ENCODE measurements around the gene RCVRN.

Gene RCVRN

DNA sequence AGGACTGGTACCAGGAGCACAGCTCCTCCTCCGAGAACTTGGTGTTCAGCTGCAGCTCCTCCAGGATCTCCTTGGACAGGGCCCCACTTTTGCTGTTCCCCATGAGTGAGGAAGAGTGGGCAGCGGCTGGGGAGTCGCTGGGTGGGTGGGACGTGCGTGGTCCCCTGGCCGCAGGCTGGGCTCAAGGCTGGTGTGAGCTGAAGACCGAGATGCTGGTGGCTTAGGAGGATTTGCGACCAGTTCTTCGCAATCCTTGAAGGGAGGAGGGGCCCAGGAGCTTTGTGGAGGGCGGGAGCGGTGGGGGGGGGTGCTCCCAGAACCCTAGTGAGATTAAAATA, at the start of gene RCVRN:
Gene RCVRN (minus strand): TSS at position 194 of the 338 bp plus-strand sequence. CDS start 91 bp downstream, at position 103.
- TF ChIP-seq, protein P1, sequence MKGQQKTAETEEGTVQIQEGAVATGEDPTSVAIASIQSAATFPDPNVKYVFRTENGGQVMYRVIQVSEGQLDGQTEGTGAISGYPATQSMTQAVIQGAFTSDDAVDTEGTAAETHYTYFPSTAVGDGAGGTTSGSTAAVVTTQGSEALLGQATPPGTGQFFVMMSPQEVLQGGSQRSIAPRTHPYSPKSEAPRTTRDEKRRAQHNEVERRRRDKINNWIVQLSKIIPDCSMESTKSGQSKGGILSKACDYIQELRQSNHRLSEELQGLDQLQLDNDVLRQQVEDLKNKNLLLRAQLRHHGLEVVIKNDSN (IDR thresholded peaks at IDR 0.05): no peak
- no peak for TF ChIP-seq EGR1 (IDR thresholded peaks at IDR 0.05)
- no peak for TF ChIP-seq YY1 (IDR thresholded peaks at IDR 0.05; ENCODE audit: low read depth)
- TF ChIP-seq NFIC (IDR thresholded peaks at IDR 0.05): no peak

DNA sequence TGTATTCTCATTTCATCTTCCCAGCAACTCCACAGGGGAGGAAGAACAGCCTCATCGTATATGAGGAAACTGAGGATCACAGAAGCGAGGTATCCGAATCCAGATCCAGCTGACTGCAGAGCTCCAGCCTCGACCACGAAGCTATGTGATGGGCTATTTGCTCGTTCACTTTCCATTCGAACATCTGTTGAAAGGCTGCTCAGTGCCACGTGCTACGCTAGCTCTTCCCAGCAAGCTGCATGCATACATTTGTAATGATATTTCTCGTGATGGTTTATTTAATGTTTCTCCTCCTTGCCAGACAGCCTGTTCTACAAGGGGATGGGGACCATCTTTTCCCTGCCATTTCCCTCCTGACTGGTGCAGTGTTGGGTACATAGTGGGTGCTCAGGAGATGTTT, 48.4 kb upstream of the RCVRN start:
- TF ChIP-seq YY1 (IDR thresholded peaks at IDR 0.05; ENCODE audit: low read depth) (no peak), RAD21 (IDR thresholded peaks at IDR 0.05; ENCODE audit: low read depth) (no peak), EGR1 (IDR thresholded peaks at IDR 0.05) (no peak), CREB1 (IDR thresholded peaks at IDR 0.05; ENCODE audit: low read depth) (no peak), ZBTB7A (IDR thresholded peaks at IDR 0.05; ENCODE audit: low read depth) (no peak), EP300 (IDR thresholded peaks at IDR 0.05; ENCODE audit: borderline replicate concordance) (no peak), TEAD4 (IDR thresholded peaks at IDR 0.05) (no peak), TAF1 (IDR thresholded peaks at IDR 0.05; ENCODE audit: low read depth) (no peak), NFIC (IDR thresholded peaks at IDR 0.05) (no peak), FOXM1 (IDR thresholded peaks at IDR 0.05; ENCODE audit: borderline replicate concordance, low read depth) (no peak)
- TF ChIP-seq, protein P1 (IDR thresholded peaks at IDR 0.05): no peak
- TF ChIP-seq, protein P2, sequence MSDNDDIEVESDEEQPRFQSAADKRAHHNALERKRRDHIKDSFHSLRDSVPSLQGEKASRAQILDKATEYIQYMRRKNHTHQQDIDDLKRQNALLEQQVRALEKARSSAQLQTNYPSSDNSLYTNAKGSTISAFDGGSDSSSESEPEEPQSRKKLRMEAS (IDR thresholded peaks at IDR 0.05): no peak

DNA sequence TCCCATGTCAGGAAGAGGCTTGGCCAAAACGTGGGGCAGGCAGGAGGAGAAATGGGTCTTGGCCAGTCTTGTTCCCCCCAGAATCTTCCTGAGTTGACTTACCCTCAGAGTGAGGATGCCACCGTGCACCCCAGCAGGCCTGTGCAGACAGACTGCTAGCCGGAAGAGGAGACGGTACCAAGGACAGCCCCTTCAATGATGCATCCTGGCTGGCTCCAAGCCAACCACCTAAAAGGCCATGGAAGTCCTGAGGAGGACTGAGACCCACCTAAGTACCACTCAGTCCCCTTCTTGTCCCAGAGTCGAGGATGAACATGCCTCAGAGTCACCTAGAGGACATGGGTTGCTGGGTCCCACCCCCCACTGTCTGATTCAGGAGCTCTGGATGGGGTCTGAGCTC, 46.7 kb upstream of the RCVRN start:
- TF ChIP-seq, protein P3, sequence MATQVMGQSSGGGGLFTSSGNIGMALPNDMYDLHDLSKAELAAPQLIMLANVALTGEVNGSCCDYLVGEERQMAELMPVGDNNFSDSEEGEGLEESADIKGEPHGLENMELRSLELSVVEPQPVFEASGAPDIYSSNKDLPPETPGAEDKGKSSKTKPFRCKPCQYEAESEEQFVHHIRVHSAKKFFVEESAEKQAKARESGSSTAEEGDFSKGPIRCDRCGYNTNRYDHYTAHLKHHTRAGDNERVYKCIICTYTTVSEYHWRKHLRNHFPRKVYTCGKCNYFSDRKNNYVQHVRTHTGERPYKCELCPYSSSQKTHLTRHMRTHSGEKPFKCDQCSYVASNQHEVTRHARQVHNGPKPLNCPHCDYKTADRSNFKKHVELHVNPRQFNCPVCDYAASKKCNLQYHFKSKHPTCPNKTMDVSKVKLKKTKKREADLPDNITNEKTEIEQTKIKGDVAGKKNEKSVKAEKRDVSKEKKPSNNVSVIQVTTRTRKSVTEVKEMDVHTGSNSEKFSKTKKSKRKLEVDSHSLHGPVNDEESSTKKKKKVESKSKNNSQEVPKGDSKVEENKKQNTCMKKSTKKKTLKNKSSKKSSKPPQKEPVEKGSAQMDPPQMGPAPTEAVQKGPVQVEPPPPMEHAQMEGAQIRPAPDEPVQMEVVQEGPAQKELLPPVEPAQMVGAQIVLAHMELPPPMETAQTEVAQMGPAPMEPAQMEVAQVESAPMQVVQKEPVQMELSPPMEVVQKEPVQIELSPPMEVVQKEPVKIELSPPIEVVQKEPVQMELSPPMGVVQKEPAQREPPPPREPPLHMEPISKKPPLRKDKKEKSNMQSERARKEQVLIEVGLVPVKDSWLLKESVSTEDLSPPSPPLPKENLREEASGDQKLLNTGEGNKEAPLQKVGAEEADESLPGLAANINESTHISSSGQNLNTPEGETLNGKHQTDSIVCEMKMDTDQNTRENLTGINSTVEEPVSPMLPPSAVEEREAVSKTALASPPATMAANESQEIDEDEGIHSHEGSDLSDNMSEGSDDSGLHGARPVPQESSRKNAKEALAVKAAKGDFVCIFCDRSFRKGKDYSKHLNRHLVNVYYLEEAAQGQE (IDR thresholded peaks at IDR 0.05; ENCODE audit: low read depth): no peak
- TF ChIP-seq ZBTB7A (IDR thresholded peaks at IDR 0.05; ENCODE audit: low read depth) (no peak), EGR1 (IDR thresholded peaks at IDR 0.05) (no peak), FOXM1 (IDR thresholded peaks at IDR 0.05; ENCODE audit: borderline replicate concordance, low read depth) (no peak), CREB1 (IDR thresholded peaks at IDR 0.05; ENCODE audit: low read depth) (no peak), EP300 (IDR thresholded peaks at IDR 0.05; ENCODE audit: borderline replicate concordance) (no peak), YY1 (IDR thresholded peaks at IDR 0.05; ENCODE audit: low read depth) (no peak), TAF1 (IDR thresholded peaks at IDR 0.05; ENCODE audit: low read depth) (no peak), NFIC (IDR thresholded peaks at IDR 0.05) (no peak), TEAD4 (IDR thresholded peaks at IDR 0.05) (no peak), RAD21 (IDR thresholded peaks at IDR 0.05; ENCODE audit: low read depth) (no peak), TCF12 (IDR thresholded peaks at IDR 0.05; ENCODE audit: low read depth) (no peak), CEBPB (IDR thresholded peaks at IDR 0.05) (no peak)
- TF ChIP-seq, protein P1 (IDR thresholded peaks at IDR 0.05): no peak
- TF ChIP-seq, protein P2 (IDR thresholded peaks at IDR 0.05): no peak

DNA sequence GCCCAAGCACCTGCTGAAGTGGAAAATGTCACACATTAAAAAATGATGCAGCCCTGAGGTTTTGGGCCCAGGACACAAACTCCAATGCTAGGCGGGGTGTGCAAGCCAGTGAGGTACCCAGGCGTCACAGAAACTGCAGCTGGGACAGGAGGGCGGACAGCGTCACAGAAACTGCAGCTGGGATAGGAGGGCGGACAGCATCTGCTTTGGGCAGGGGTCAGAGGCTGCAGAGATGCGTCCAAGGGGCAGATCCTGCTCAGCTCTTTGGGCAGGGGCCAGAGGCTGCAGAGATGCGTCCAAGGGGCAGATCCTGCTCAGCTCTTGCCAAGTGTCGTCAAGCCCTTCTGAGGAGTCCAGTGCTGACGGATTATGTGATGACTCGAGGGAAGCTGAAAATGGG, 43.9 kb upstream of the RCVRN start:
- no peak for TF ChIP-seq CEBPB (IDR thresholded peaks at IDR 0.05)
- TF ChIP-seq YY1 (IDR thresholded peaks at IDR 0.05; ENCODE audit: low read depth): no peak
- TF ChIP-seq EGR1 (IDR thresholded peaks at IDR 0.05): no peak
- TF ChIP-seq, protein P3 (IDR thresholded peaks at IDR 0.05; ENCODE audit: low read depth): no peak
- TF ChIP-seq, protein P2 (IDR thresholded peaks at IDR 0.05): no peak
- TF ChIP-seq RAD21 (IDR thresholded peaks at IDR 0.05; ENCODE audit: low read depth): no peak
- TF ChIP-seq NFIC (IDR thresholded peaks at IDR 0.05): no peak
- TF ChIP-seq TAF1 (IDR thresholded peaks at IDR 0.05; ENCODE audit: low read depth): no peak
- TF ChIP-seq, protein P1 (IDR thresholded peaks at IDR 0.05): no peak

DNA sequence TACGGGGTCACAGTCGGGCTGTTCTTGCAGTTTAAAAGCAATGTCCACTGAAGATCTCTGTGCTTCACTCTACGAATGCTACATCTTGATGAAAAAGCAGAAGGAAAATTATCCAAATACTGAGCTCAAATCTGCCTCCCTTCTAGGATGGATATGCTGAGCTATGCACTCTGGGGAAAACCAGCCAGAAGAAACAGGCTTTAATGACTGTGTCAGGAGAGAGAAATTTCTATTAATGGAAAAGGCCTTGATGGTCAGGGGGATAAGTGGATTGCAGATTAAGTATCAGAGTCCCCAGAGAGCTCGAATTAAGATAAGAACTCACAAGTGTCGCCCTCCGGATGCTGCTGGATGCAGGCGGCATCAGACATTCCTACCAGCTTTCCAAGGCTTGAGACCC, 39.6 kb upstream of the RCVRN start:
- TF ChIP-seq, protein P1 (IDR thresholded peaks at IDR 0.05): no peak
- TF ChIP-seq TAF1 (IDR thresholded peaks at IDR 0.05; ENCODE audit: low read depth): no peak
- TF ChIP-seq EGR1 (IDR thresholded peaks at IDR 0.05): no peak
- TF ChIP-seq CREB1 (IDR thresholded peaks at IDR 0.05; ENCODE audit: low read depth): no peak
- TF ChIP-seq ZBTB7A (IDR thresholded peaks at IDR 0.05; ENCODE audit: low read depth): no peak
- TF ChIP-seq CEBPB (IDR thresholded peaks at IDR 0.05): no peak
- TF ChIP-seq EP300 (IDR thresholded peaks at IDR 0.05; ENCODE audit: borderline replicate concordance): no peak
- no peak for TF ChIP-seq RAD21 (IDR thresholded peaks at IDR 0.05; ENCODE audit: low read depth)
- TF ChIP-seq, protein P2 (IDR thresholded peaks at IDR 0.05): no peak
- TF ChIP-seq NFIC (IDR thresholded peaks at IDR 0.05): no peak
- TF ChIP-seq TEAD4 (IDR thresholded peaks at IDR 0.05): no peak
- no peak for TF ChIP-seq YY1 (IDR thresholded peaks at IDR 0.05; ENCODE audit: low read depth)
- no peak for TF ChIP-seq TCF12 (IDR thresholded peaks at IDR 0.05; ENCODE audit: low read depth)
- TF ChIP-seq, protein P3 (IDR thresholded peaks at IDR 0.05; ENCODE audit: low read depth): no peak
- TF ChIP-seq FOXM1 (IDR thresholded peaks at IDR 0.05; ENCODE audit: borderline replicate concordance, low read depth): no peak

All from Ishikawa (cell line).